Measurements from ENCODE around the gene OMA1. TPM values are rescaled to one million over a fixed set of nuclear protein-coding genes. Genes with fewer than 3 reads are reported as not detected.

Gene OMA1
- polyA plus RNA-seq, 2 of the 4 experiments (the other 2 are of a cell fraction), result 11.7 to 18.0 TPM

DNA sequence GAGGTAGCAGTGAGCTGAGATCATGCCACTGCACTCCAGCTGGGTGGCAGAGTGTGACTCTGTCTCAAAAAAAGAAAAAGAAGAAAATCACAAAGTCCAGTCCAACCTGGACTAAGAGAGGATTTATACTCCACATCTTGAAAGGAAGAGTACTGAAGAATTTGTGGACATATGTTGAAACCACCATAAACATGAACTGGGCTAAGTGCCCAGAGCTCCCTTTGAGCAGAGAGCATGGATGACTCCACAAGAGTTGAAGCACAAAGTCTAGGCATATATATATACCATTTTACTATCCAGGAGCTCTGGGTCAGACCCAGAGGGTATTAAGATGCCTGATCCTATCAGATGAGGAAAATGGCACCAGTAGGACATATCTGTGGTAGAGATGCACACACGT is 86.6 kb downstream of the OMA1 start:
- WGBS (ENCODE audit: missing lambda C conversion rate), result 33% methylated on average over 1 of the region's 1 CpG
- no peak for ATAC-seq
- TF ChIP-seq EHMT2 (IDR thresholded peaks at IDR 0.05; ENCODE audit: low read depth) (no peak), MAX (IDR thresholded peaks at IDR 0.05) (no peak)
- H3K27ac ChIP-seq, result no peak overlapping the region
- FAIRE-seq, result no peak
- DNase-seq (ENCODE audit: low read depth in 1 of 2, low spot score in 1 of 2), result no peak
- ChIA-PET POLR2A (no interaction called here), CTCF (no interaction called here)
- no peaks in the 10 kb centered on the region for H3K9me3 ChIP-seq
- H3K4me1 ChIP-seq, result no peaks in the 10 kb centered on the region
- H3K4me3 ChIP-seq, result no peak overlapping the region
- H3K4me2 ChIP-seq, result no peak overlapping the region

- no peak for FAIRE-seq
- no peak overlapping the region for H3K4me3 ChIP-seq
- H3K4me2 ChIP-seq, result no peak overlapping the region
- CTCF ChIA-PET, result no interaction called here
- ATAC-seq, result no peak
- no peaks in the 10 kb centered on the region for H3K9me3 ChIP-seq
- 26% methylated on average over 7 of the region's 11 CpGs for WGBS (ENCODE audit: missing lambda C conversion rate)
- POLR2A ChIA-PET, result no interaction called here
- no peaks in the 10 kb centered on the region for H3K4me1 ChIP-seq
- no peak overlapping the region for H3K27ac ChIP-seq
- DNase-seq (ENCODE audit: low read depth in 1 of 2, low spot score in 1 of 2), result no peak
- no peak for TF ChIP-seq SREBF2 (IDR thresholded peaks at IDR 0.05)
- TF ChIP-seq MAX (IDR thresholded peaks at IDR 0.05), result no peak
- no peak for TF ChIP-seq HES2 (IDR thresholded peaks at IDR 0.05)
- no peak for TF ChIP-seq EP300 (IDR thresholded peaks at IDR 0.05)
- TF ChIP-seq RCOR1 (IDR thresholded peaks at IDR 0.05; ENCODE audit: low read depth, low read length), result no peak
- TF ChIP-seq, protein P1, sequence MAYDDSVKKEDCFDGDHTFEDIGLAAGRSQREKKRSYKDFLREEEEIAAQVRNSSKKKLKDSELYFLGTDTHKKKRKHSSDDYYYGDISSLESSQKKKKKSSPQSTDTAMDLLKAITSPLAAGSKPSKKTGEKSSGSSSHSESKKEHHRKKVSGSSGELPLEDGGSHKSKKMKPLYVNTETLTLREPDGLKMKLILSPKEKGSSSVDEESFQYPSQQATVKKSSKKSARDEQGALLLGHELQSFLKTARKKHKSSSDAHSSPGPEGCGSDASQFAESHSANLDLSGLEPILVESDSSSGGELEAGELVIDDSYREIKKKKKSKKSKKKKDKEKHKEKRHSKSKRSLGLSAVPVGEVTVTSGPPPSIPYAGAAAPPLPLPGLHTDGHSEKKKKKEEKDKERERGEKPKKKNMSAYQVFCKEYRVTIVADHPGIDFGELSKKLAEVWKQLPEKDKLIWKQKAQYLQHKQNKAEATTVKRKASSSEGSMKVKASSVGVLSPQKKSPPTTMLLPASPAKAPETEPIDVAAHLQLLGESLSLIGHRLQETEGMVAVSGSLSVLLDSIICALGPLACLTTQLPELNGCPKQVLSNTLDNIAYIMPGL (CRISPR knock-in tag; IDR thresholded peaks at IDR 0.05; ENCODE audit: borderline replicate concordance), result no peak
- no peak for TF ChIP-seq CEBPB (IDR thresholded peaks at IDR 0.05)
- no peak for TF ChIP-seq PHF8 (IDR thresholded peaks at IDR 0.05; ENCODE audit: borderline replicate concordance, low read depth)
- no peak for TF ChIP-seq HDAC2 (IDR thresholded peaks at IDR 0.05)
- no peak for TF ChIP-seq PBX3 (IDR thresholded peaks at IDR 0.05)
- TF ChIP-seq CBX2 (IDR thresholded peaks at IDR 0.05; ENCODE audit: borderline replicate concordance, low read depth), result no peak
- TF ChIP-seq EHMT2 (IDR thresholded peaks at IDR 0.05; ENCODE audit: low read depth), result no peak
- TF ChIP-seq REST (IDR thresholded peaks at IDR 0.05), result no peak
- TF ChIP-seq HOXA7 (CRISPR knock-in tag; IDR thresholded peaks at IDR 0.05), result no peak
- no peak for TF ChIP-seq BCL3 (IDR thresholded peaks at IDR 0.05)
Observed at GRCh38 chr1:58457023-58457635, 89.4 kb downstream of the OMA1 start.

Measured in A549 (cell line).